Gastroesophageal sphincter (tissue), 3 donors: Measurements from ENCODE around the gene CACNA1D.

Experiments used
- CTCF ChIP-seq, 4 experiments: fragments of 200-600 bp in 2 of 4; fragments of 450-650 bp in 2 of 4; sonication (generic) in 1 of 4; IDR thresholded peaks; one replicate each; pipeline ENCODE4 v1.5.1; 2017 to 2019; ENCODE audit warnings: antibody characterized with exemption in 4 of 4, mild to moderate bottlenecking in 2 of 4, moderate library complexity in 2 of 4
- EP300 ChIP-seq: sonication (generic); formaldehyde crosslinking; IDR thresholded peaks from one replicate; pipeline ENCODE4 v1.6.1; 2017; ENCODE audit warnings: antibody characterized with exemption, mild to moderate bottlenecking
- POLR2A ChIP-seq, 2 donors: fragments of 450-650 bp; IDR thresholded peaks; one replicate each; pipeline ENCODE4 v1.6.1; 2017; ENCODE audit warnings: antibody characterized with exemption in 2 of 2, mild to moderate bottlenecking in 2 of 2, moderate library complexity in 1 of 2
- POLR2AphosphoS5 ChIP-seq: sonication (generic); formaldehyde crosslinking; IDR thresholded peaks from one replicate; pipeline ENCODE4 v1.6.1; 2017; ENCODE audit warnings: antibody characterized with exemption

GRCh38 chr3:53536282-53536681, 41.9 kb downstream of the CACNA1D start:
- TF ChIP-seq CTCF (IDR thresholded peaks at IDR 0.05) (no peak), POLR2A (IDR thresholded peaks at IDR 0.05) (no peak), EP300 (no peak), POLR2AphosphoS5 (no peak)
